Erythroblast (primary cell): ENCODE results near the gene IL10RB.

Experiments
- GATA1 ChIP-seq: IDR thresholded peaks from 2 replicates; pipeline ENCODE4 v1.6.1; 2011; ENCODE audit warnings: low read depth, mild to moderate bottlenecking, control low read depth, low read length, moderate library complexity
- POLR2A ChIP-seq: IDR thresholded peaks from 2 replicates; pipeline ENCODE4 v1.6.1; 2011; ENCODE audit warnings: mild to moderate bottlenecking, low read length

DNA sequence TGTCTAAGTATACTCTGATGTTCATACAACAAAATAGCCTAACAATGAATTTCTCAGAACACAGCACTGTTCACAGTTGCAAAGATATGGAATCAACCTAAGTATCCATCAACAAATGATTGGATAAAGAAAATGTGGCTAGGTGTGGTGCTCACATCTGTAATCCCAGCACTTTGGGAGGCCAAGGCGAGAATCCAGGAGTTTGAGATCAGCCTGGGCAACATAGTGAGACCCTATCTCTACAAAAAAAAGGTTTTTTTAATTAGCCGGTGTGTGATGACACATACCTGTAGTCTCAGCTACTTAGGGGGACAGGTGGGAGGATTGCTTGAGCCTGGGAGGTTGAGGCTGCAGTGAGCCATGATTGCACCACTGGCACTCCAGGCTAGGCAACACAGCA, 25.8 kb upstream of the IL10RB start:
- TF ChIP-seq POLR2A (no peak), GATA1 (no peak)
